Thyroid gland (tissue), 4 donors: Measurements from ENCODE around the gene KIAA1671. TPM values are rescaled to one million over a fixed set of nuclear protein-coding genes. Genes with fewer than 3 reads are reported as not detected.

Experiments
- DNase-seq, 2 donors: peaks; one replicate each; pipeline ENCODE4 v3.0.0-alpha.2; 2019
- H3K27ac ChIP-seq, 3 donors: fragments of 200-600 bp; sonication (generic); 1 replicate in 2 of 3; 2 replicates in 1 of 3; pipeline ENCODE4 v1.5.1; 2016 to 2019; ENCODE audit warnings: mild to moderate bottlenecking in 1 of 3, moderate library complexity in 1 of 3
- H3K27me3 ChIP-seq: fragments of 200-600 bp; sonication (generic); one replicate; pipeline ENCODE4 v1.5.1; 2019
- H3K36me3 ChIP-seq, 2 donors: fragments of 200-600 bp; sonication (generic); one replicate each; pipeline ENCODE4 v1.5.1; 2016 to 2019
- H3K4me1 ChIP-seq, 2 donors: fragments of 200-600 bp; sonication (generic); one replicate each; pipeline ENCODE4 v1.5.1; 2017 to 2019
- H3K4me3 ChIP-seq, 3 donors: fragments of 200-600 bp; sonication (generic); replicated peaks in 1 of 3; 1 replicate in 2 of 3; 2 replicates in 1 of 3; pipeline ENCODE4 v1.5.1; 2016; ENCODE audit warnings: mild to moderate bottlenecking in 1 of 3
- H3K9me3 ChIP-seq: fragments of 200-600 bp; sonication (generic); one replicate; pipeline ENCODE4 v1.5.1; 2017
- CTCF ChIP-seq, 6 experiments: fragments of 200-600 bp in 3 of 6; fragments of 450-650 bp in 3 of 6; sonication (generic) in 3 of 6; IDR thresholded peaks; one replicate each; pipeline ENCODE4 v1.5.1; 2016 to 2019; ENCODE audit warnings: antibody characterized with exemption in 6 of 6, mild to moderate bottlenecking in 2 of 6, inconsistent platforms in 1 of 6, moderate library complexity in 1 of 6
- POLR2A ChIP-seq, 2 donors: fragments of 450-650 bp; IDR thresholded peaks; one replicate each; pipeline ENCODE4 v1.6.1; 2017; ENCODE audit warnings: antibody characterized with exemption in 2 of 2, mild to moderate bottlenecking in 2 of 2, moderate library complexity in 1 of 2
- WGBS, 2 donors: methylation state at CpG; one replicate each; pipeline ENCODE4 v1.1.5; 2017; 5-methylcytosine and 5-hydroxymethylcytosine counted together
- intact Hi-C: fragments of 100-400 bp; cut with DNase I; formaldehyde crosslinking; loops from one replicate; pipeline ENCODE4 v1.15.1; 2023
- total RNA-seq, 4 donors: library from RNA; depleted of rRNA; stranded (reverse); fragments of >200 nt; gene quantifications; one replicate each; pipeline ENCODE4 v1.2.3, GENCODE V29; 2016

The KIAA1671 gene
- total RNA-seq, 4 donors from 2014 or later: 63.2 to 111 (median 79.7) TPM

DNA sequence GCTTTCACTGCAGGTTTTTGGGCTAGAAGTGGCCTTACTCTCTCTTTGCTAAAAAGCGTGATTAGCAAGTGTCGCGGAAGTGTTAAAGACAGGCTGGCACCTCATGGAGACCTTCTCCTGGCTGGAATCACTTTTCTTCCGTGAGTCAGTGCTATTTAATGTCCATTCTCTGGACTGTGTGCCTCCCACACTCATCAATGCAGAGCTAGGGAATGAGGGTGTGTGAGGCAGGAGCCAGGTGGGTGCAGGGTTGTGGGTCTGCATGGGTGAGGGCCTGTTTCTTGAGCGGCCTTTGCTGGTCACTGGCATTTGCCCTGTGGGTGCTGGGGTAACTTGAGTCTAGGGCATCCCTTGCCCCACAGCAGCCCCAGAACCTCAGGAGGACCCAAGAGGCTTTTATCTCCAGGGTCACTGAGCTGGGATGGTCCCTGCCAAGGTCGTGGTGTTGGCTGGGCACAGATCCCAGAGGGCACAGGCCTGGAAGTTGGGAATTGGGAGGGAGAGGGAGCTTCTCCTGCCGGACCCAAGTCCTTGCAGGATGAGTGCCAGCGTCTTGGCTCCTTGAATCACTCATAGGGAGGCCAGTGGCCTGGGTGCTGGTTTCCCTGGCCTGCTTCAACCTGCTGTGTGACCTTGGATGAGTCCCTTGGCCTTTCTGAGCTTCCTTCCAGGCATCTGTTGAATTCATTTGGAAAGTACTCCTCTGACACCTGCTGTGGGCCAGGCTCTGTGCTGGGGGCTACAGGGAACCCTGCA, 30.0 kb downstream of the KIAA1671 start:
- intact Hi-C loops: no loop called here
- peak overlapping the region; percentile 72 to 82 (median 81) for H3K27ac ChIP-seq

GRCh38 chr22:24983151-24983550, 30.6 kb downstream of the KIAA1671 start:
- Histone ChIP-seq H3K4me3 (no peak overlapping the region), H3K27ac (peak overlapping the region; percentile 72 to 82 (median 81)), H3K4me1 (peaks cover 36 to 78% of the 10 kb centered on the region in 2 donors), H3K9me3 (no peaks in the 10 kb centered on the region), H3K27me3 (no peaks in the 10 kb centered on the region), H3K36me3 (no peaks in the 10 kb centered on the region)
- intact Hi-C loops: no loop called here
- TF ChIP-seq POLR2A (IDR thresholded peaks at IDR 0.05) (no peak), CTCF (IDR thresholded peaks at IDR 0.05) (no peak)
- DNase-seq: no peak
- 78 to 80% methylated on average over 5 of the region's 5 CpGs for WGBS, 2 donors

More for the DNA sequence above, 30.0 kb downstream of the KIAA1671 start:
- no peak for TF ChIP-seq CTCF (IDR thresholded peaks at IDR 0.05)
- no peak for TF ChIP-seq POLR2A (IDR thresholded peaks at IDR 0.05)
- Histone ChIP-seq H3K4me1 (peaks cover 42 to 79% of the 10 kb centered on the region in 2 donors), H3K36me3 (no peaks in the 10 kb centered on the region), H3K27me3 (no peaks in the 10 kb centered on the region), H3K9me3 (no peaks in the 10 kb centered on the region), H3K4me3 (no peak overlapping the region)
- 71 to 78% methylated on average over 6 to 8 of the region's 8 CpGs for WGBS, 2 donors
- DNase-seq: no peak

DNA sequence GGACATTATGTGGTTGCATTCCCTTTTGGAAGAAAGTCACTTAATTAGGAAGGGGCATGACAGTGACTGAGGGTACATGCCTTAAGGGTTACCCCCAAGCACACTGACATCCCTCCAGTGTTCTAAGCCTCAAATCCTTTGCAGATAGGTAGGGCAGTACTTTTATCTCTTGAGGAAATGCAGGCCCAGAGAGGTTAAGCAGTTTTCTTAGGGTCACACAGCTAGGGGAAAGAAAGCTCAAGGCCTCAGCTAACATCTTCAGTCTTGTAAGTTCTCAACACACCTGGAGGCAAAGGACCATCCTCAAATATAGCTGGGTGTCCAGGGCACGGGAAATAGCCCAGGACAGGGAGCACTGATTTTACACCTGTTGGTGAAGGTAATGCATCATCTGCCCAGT, 31.6 kb downstream of the KIAA1671 start:
- H3K4me1 ChIP-seq: peaks cover 44 to 80% of the 10 kb centered on the region in 2 donors
- H3K9me3 ChIP-seq: no peaks in the 10 kb centered on the region
- TF ChIP-seq CTCF (IDR thresholded peaks at IDR 0.05) (no peak), POLR2A (IDR thresholded peaks at IDR 0.05) (no peak)
- H3K36me3 ChIP-seq: no peaks in the 10 kb centered on the region
- 90 to 100% methylated on average over 1 of the region's 1 CpG for WGBS, 2 donors
- H3K27me3 ChIP-seq: no peaks in the 10 kb centered on the region
- DNase-seq: no peak
- peak overlapping the region in 2 of 3 donors; percentile 30 to 72 for H3K27ac ChIP-seq
- intact Hi-C loops: no loop called here
- no peak overlapping the region for H3K4me3 ChIP-seq

DNA sequence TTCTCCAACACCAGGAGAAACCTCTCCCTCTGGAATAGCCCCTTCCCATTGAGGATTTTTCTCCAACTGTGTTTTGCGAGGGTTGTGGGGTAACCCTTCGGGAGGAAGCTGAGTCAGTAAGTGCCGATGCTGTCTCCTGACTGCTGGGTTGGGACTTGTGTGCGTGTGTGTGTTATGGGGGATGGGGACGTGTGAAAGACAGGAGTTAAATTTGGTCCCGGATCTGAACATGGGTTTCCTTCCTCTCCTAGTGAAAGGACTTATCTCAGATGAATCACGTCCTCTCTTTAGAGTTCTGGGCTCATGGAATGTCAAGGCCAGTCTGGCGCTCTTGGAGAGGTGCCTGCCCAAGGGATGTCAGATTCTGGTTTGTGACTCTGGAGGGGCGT, 33.3 kb downstream of the KIAA1671 start:
- H3K27ac ChIP-seq: peak overlapping the region; percentile 55 to 83 (median 77)
- H3K9me3 ChIP-seq: no peaks in the 10 kb centered on the region
- H3K4me3 ChIP-seq: no peak overlapping the region
- peaks cover 53 to 91% of the 10 kb centered on the region in 2 donors for H3K4me1 ChIP-seq
- DNase-seq: peak; percentile 36 to 39
- TF ChIP-seq POLR2A (IDR thresholded peaks at IDR 0.05) (no peak), CTCF (IDR thresholded peaks at IDR 0.05) (no peak)
- H3K36me3 ChIP-seq: no peaks in the 10 kb centered on the region
- H3K27me3 ChIP-seq: no peaks in the 10 kb centered on the region
- intact Hi-C loops: no loop called here
- 64 to 74% methylated on average over 9 of the region's 9 CpGs for WGBS, 2 donors

GRCh38 chr22:24986816-24987215, 34.3 kb downstream of the KIAA1671 start:
- WGBS, 2 donors: 70 to 78% methylated on average over 4 of the region's 4 CpGs
- H3K4me3 ChIP-seq: no peak overlapping the region
- peaks cover 52 to 91% of the 10 kb centered on the region in 2 donors for H3K4me1 ChIP-seq
- peak overlapping the region in 1 of 3 donors; percentile 77 for H3K27ac ChIP-seq
- H3K27me3 ChIP-seq: no peaks in the 10 kb centered on the region
- no peak for DNase-seq
- intact Hi-C loops: no loop called here
- no peaks in the 10 kb centered on the region for H3K36me3 ChIP-seq
- no peaks in the 10 kb centered on the region for H3K9me3 ChIP-seq
- no peak for TF ChIP-seq POLR2A (IDR thresholded peaks at IDR 0.05)
- TF ChIP-seq CTCF (IDR thresholded peaks at IDR 0.05): no peak
